GM12872 (cell line): ENCODE data around the gene CLPTM1.

Source experiments
- CTCF ChIP-seq: IDR thresholded peaks from 3 replicates; pipeline ENCODE4 v1.5.1; 2011; ENCODE audit warnings: low read depth, mild to moderate bottlenecking, low read length, moderate library complexity; ENCODE audit not compliant: insufficient read depth

The CLPTM1 gene

DNA sequence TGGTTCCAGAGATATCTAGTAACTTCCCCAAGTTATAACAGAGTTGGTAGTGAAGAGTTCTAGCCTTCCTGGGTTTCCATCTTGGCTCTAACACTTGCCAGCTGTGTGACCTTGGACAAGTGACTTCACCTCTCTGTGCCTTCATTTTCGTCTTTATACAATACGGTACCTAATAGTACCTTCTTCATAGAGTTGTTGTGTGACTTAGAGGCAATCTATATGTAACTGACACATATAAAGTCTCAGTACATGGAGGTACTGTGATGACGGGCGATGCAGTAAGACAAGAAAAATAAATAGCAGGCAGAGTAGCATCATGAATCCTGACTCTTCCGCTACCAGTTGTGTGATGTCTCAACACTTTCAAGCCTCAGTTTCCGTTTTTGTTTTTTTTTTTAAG is 75.6 kb downstream of the CLPTM1 start:
- no peak for TF ChIP-seq CTCF

- no peak for TF ChIP-seq CTCF
Measured at GRCh38 chr19:45032421-45032820, 77.2 kb downstream of the CLPTM1 start.

DNA sequence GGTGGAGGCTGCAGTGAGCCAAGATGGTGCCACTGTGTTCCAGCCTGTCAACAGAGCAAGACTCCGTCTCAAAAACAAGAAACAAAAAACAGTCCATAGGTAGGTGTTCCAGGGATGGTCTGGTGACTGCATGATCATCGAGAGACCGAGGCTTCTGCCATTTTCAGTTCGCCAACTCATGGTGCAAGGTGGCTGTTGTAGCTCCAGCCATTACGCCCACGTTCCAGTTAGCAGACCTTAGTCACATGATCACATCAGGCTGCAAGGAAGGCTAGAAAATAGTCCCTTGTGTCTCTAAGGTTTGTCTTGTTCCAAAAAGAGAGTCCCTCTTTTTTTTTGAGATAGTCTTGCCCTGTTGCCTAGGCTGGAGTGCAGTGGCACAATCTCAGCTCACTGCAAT is 80.6 kb downstream of the CLPTM1 start:
- TF ChIP-seq CTCF = no peak

GRCh38 chr19:45037393-45038169 is 82.4 kb downstream of the CLPTM1 start:
- TF ChIP-seq CTCF = no peak

DNA sequence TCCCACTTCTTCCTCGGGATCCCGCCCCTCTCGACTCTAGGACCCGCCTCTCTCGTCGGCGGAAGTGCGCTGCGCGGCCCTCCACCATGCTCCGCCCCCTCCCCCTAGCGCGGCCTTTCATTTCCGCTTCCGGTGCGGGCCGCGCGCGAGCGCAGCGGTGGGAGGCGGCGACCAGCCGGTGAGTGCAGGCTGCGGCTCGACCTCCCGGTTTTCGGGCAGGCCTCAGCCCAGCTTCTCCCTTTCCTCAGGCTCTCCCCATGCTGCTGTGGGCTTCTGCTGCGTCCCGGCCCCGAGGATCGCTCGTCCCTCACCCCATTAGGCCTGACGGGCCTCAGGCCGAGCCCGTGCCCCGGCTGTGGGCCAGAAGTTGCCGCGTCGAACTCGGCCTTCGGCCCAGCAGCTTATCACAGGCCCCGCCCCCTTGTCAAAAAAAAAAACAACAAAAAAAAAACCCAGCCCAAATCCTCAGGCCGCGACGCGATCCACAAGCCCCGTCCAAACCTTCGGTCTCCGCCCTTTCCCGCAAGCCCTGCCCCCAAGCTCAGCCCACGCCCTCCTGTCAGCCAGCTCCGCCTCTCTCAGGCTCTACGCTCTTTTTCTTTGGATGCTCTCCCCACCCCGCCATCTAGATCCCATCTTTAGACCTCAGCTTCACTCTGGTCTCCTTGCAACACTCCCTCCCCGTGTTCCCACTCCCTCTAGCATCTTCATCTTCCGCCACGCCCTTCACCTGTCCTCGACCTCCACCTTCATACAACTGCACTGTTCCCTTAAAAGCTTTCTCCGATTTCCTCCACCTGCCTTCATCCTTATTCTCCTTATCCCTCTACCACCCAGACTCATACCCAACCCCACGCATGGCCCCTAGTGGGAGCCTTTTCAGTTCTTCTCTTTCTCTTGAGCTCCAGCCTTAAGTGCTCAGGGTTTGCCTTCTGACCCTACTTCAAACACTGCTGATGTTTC is 84.0 kb downstream of the CLPTM1 start, which contains the start of gene CLASRP:
TSS of gene CLASRP (plus strand) at position 115 of the 963 bp plus-strand sequence. CDS start 1,168 bp downstream, outside the sequence.
- TF ChIP-seq CTCF = no peak

DNA sequence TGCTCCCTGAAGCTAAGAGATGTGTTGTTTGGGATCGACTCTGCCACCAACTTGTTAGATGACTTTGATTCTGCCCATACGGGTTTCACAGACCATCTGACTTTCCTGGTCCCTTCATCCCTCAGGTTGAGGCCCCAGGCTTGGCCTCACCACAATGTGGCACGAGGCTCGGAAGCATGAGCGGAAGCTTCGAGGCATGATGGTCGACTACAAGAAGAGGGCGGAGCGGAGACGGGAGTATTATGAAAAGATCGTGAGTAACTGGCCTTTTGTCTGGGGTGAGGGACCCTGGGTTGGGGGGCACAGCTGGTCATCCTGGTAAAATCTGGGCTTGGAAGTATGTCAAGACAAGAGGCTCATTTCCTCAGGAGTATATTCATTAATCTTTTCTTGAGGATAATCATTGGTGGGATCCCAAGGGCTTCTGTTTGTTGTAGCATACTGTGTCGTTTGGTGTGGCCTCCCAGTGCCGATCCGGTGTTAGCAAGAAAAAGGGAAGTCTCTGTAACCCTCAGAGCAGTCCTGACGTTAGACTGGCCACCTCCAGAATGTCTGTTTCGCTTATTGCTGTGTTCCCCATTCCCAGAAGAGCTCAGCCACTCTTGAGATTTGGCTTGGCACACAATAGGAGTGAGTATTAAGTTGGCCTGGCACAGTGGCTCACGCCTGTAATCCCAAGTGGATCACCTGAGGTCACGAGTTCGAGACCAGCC is 85.0 kb downstream of the CLPTM1 start:
- TF ChIP-seq CTCF = no peak

- no peak for TF ChIP-seq CTCF
Measured at GRCh38 chr19:45041125-45041524, 85.9 kb downstream of the CLPTM1 start.
